MM.1S (cell line): ENCODE measurements around the gene CHD2.
"Not testable (repeated sequence)": the region's sequence is repeated elsewhere in the genome, so short reads cannot be mapped to it uniquely, and the experiment has no call there.

ENCODE experiments used
- DNase-seq: peaks from one replicate; pipeline ENCODE4 v3.0.0-alpha.2; 2015
- H2AFZ ChIP-seq: fragments of 300-600 bp; sonication (generic); 2 replicates; pipeline ENCODE4 v1.6.0; 2016; ENCODE audit warnings: antibody characterized with exemption, low read length
- H3F3A ChIP-seq: fragments of 300-600 bp; sonication (generic); 2 replicates; pipeline ENCODE4 v1.6.1; 2016; ENCODE audit warnings: mild to moderate bottlenecking, antibody characterized with exemption, low read length, moderate library complexity, mixed read lengths; ENCODE audit not compliant: insufficient read depth
- H3K27ac ChIP-seq: fragments of 300-600 bp; sonication (generic); 2 replicates; pipeline ENCODE4 v1.5.1; 2016; ENCODE audit warnings: mild to moderate bottlenecking, low read length
- H3K27me3 ChIP-seq: fragments of 300-600 bp; sonication (generic); replicated peaks from 2 replicates; pipeline ENCODE4 v1.6.0; 2016; ENCODE audit warnings: low read length; ENCODE audit not compliant: insufficient read depth
- H3K36me3 ChIP-seq: fragments of 300-600 bp; sonication (generic); replicated peaks from 2 replicates; pipeline ENCODE4 v1.6.1; 2016; ENCODE audit warnings: mild to moderate bottlenecking, low read length, mixed read lengths; ENCODE audit not compliant: insufficient read depth
- H3K4me1 ChIP-seq: fragments of 300-600 bp; sonication (generic); 2 replicates; pipeline ENCODE4 v1.6.1; 2016; ENCODE audit warnings: low read length, mixed read lengths
- H3K4me2 ChIP-seq: fragments of 300-600 bp; sonication (generic); 2 replicates; pipeline ENCODE4 v1.6.0; 2016; ENCODE audit warnings: low read depth, low read length
- H3K4me3 ChIP-seq: fragments of 300-600 bp; sonication (generic); 2 replicates; pipeline ENCODE4 v1.5.1; 2016; ENCODE audit warnings: low read length, mixed read lengths
- H3K79me2 ChIP-seq: fragments of 300-600 bp; sonication (generic); 2 replicates; pipeline ENCODE4 v1.6.1; 2016; ENCODE audit warnings: mixed run types, low read length, mixed read lengths
- H3K9ac ChIP-seq: fragments of 300-600 bp; sonication (generic); 2 replicates; pipeline ENCODE4 v1.6.1; 2016; ENCODE audit warnings: low read length, mixed read lengths
- H3K9me2 ChIP-seq: fragments of 300-600 bp; sonication (generic); replicated peaks from 2 replicates; pipeline ENCODE4 v1.6.1; 2016; ENCODE audit warnings: mild to moderate bottlenecking, low read length, mixed read lengths; ENCODE audit not compliant: insufficient read depth
- H3K9me3 ChIP-seq: fragments of 300-600 bp; sonication (generic); replicated peaks from 2 replicates; pipeline ENCODE4 v1.6.1; 2016; ENCODE audit warnings: mild to moderate bottlenecking, low read length, mixed read lengths; ENCODE audit not compliant: insufficient read depth
- H4K20me1 ChIP-seq: fragments of 300-600 bp; sonication (generic); 2 replicates; pipeline ENCODE4 v1.6.1; 2016; ENCODE audit warnings: mild to moderate bottlenecking, low read length, moderate library complexity, mixed read lengths; ENCODE audit not compliant: insufficient read depth
- CTCF ChIP-seq: fragments of 300-600 bp; sonication (generic); IDR thresholded peaks from 2 replicates; pipeline ENCODE4 v1.5.1; 2016; ENCODE audit warnings: antibody characterized with exemption, low read length, mixed read lengths
- EZH2 ChIP-seq: fragments of 300-600 bp; sonication (generic); optimal IDR thresholded peaks from 2 replicates; pipeline ENCODE3; 2017; ENCODE audit warnings: low read depth, mild to moderate bottlenecking, antibody characterized with exemption, low read length, mixed read lengths
- EZH2phosphoT487 ChIP-seq: fragments of 300-600 bp; sonication (generic); IDR thresholded peaks from 2 replicates; pipeline ENCODE4 v1.6.1; 2018; ENCODE audit warnings: antibody characterized with exemption, low read length

CHD2 gene

GRCh38 chr15:93058904-93059427 is 158.8 kb downstream of the CHD2 start:
- no peaks in the 10 kb centered on the region for H4K20me1 ChIP-seq
- no peaks in the 10 kb centered on the region for H3K79me2 ChIP-seq
- no peak overlapping the region for H3K27ac ChIP-seq
- no peak overlapping the region for H3K9ac ChIP-seq
- H2AFZ ChIP-seq, result no peak overlapping the region
- no peaks in the 10 kb centered on the region for H3K36me3 ChIP-seq
- H3K27me3 ChIP-seq, result no peaks in the 10 kb centered on the region
- no peak overlapping the region for H3K4me2 ChIP-seq
- H3F3A ChIP-seq, result peaks cover 5% of the 10 kb centered on the region; the same call in 1 of the 2 replicates
- no peak overlapping the region for H3K4me3 ChIP-seq
- H3K9me2 ChIP-seq, result no peaks in the 10 kb centered on the region
- H3K4me1 ChIP-seq, result peaks cover 6% of the 10 kb centered on the region; the same call in 1 of the 2 replicates
- DNase-seq, result no peak
- TF ChIP-seq EZH2phosphoT487, result no peak
- TF ChIP-seq EZH2, result no peak
- no peaks in the 10 kb centered on the region for H3K9me3 ChIP-seq

GRCh38 chr15:93059442-93059841 is 159.3 kb downstream of the CHD2 start:
- no peak for DNase-seq
- Histone ChIP-seq H3K27me3 (no peaks in the 10 kb centered on the region), H3K4me1 (peaks cover 6% of the 10 kb centered on the region; the same call in 1 of the 2 replicates), H3K9me2 (no peaks in the 10 kb centered on the region), H3K36me3 (no peaks in the 10 kb centered on the region), H3K4me2 (no peak overlapping the region), H2AFZ (no peak overlapping the region), H3K79me2 (no peaks in the 10 kb centered on the region), H3K9me3 (no peaks in the 10 kb centered on the region), H3K9ac (no peak overlapping the region), H3F3A (peaks cover 5% of the 10 kb centered on the region; the same call in 1 of the 2 replicates), H3K27ac (no peak overlapping the region), H3K4me3 (no peak overlapping the region), H4K20me1 (no peaks in the 10 kb centered on the region)
- TF ChIP-seq CTCF (no peak), EZH2phosphoT487 (no peak), EZH2 (no peak)

- Histone ChIP-seq H3K4me3 (no peak overlapping the region; the same call in 1 of the 2 replicates), H3K4me2 (peak overlapping the region; percentile 60; the same call in 1 of the 2 replicates), H3K9ac (no peak overlapping the region), H3K27me3 (no peaks in the 10 kb centered on the region), H3K9me2 (no peaks in the 10 kb centered on the region), H4K20me1 (no peaks in the 10 kb centered on the region), H3K27ac (no peak overlapping the region), H3K36me3 (no peaks in the 10 kb centered on the region), H2AFZ (no peak overlapping the region), H3K4me1 (peaks cover 6% of the 10 kb centered on the region; the same call in 1 of the 2 replicates), H3K79me2 (no peaks in the 10 kb centered on the region), H3F3A (peaks cover 5% of the 10 kb centered on the region; the same call in 1 of the 2 replicates), H3K9me3 (no peaks in the 10 kb centered on the region)
- TF ChIP-seq CTCF, result no peak
- no peak for TF ChIP-seq EZH2phosphoT487
- no peak for TF ChIP-seq EZH2
- DNase-seq, result no peak
Measured at GRCh38 chr15:93060336-93061248, 160.5 kb downstream of the CHD2 start.

- H3K4me1 ChIP-seq, H2AFZ ChIP-seq, H3K9me3 ChIP-seq, H3K4me2 ChIP-seq, DNase-seq, H3K4me3 ChIP-seq, H3K27me3 ChIP-seq, H3K9me2 ChIP-seq, H3K9ac ChIP-seq, H4K20me1 ChIP-seq, H3K27ac ChIP-seq, H3K79me2 ChIP-seq, H3K36me3 ChIP-seq, H3F3A ChIP-seq: not testable (repeated sequence)
Measured at GRCh38 chr15:93062628-93063261, 162.6 kb downstream of the CHD2 start.
